ENCODE data around the gene STARD6.

The STARD6 gene

DNA sequence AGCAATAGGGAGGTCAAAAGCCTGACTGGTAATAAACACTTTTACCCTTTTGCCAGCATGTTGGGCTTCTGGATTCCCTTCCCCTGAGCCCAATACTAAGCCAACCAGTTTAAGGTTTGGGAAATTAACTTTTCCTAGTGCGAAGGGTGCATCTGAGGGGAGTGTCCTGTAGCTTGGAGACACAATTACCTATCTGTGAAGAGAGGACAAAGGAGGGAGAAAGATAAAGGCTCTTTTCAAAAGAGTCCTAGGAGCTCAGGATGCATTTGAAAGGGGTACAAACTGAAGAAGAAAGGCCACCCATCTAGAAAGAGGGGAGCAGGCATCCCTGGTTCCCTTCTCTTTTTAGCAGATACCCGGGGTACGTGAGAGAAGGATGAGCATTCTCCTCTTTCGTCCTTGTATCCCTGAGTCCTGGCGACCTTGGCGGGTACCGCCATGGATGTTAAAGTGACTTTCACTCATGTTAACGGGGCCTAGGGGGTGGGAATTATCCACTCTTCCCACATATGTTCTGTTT lies 25.1 kb upstream of the STARD6 start:
- DNase-seq (ENCODE audit: low spot score in 2 of 2): no peak
- Mint-ChIP-seq H3K27ac (ENCODE audit: low read depth) (no peak overlapping the region), H3K27me3 (no peaks in the 10 kb centered on the region)

GRCh38 chr18:54382076-54382475 lies 24.4 kb upstream of the STARD6 start:
- H3K4me3 Mint-ChIP-seq: no peak overlapping the region
- H3K9me3 Mint-ChIP-seq: no peaks in the 10 kb centered on the region
- ATAC-seq (replicated peaks; ENCODE audit: extremely low read depth, poor library complexity, severe bottlenecking) (no peak), DNase-seq (ENCODE audit: low spot score in 2 of 2) (no peak)
- H3K27me3 Mint-ChIP-seq: no peaks in the 10 kb centered on the region
- H3K36me3 Mint-ChIP-seq (ENCODE audit: insufficient read depth): peaks cover 4% of the 10 kb centered on the region
- H3K27ac Mint-ChIP-seq (ENCODE audit: low read depth): no peak overlapping the region
- no peaks in the 10 kb centered on the region for H3K4me1 Mint-ChIP-seq

More for the DNA sequence above, 25.1 kb upstream of the STARD6 start:
- Mint-ChIP-seq H3K4me1 (no peaks in the 10 kb centered on the region), H3K9me3 (no peaks in the 10 kb centered on the region), H3K4me3 (no peak overlapping the region), H3K36me3 (ENCODE audit: insufficient read depth) (peaks cover 4% of the 10 kb centered on the region)
- no peak for ATAC-seq (replicated peaks; ENCODE audit: extremely low read depth, poor library complexity, severe bottlenecking)

DNA sequence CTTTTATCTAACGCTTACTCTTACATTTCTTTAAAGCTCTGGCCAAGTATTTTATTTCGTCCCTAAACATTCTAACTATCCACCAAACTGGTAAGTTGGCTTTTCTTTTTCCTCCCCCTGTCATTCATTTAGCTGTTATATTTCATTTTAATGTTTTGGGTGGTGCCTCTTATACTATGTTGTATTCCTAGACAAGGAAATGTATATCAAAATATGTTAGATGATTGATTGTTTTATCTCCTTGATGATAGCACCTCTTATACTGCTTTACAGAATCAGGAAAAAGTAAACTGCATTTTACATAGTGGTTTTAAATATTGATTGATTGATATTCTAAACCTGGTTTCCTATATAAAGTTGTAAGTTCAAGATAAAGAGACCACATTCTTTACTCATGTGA lies 24.0 kb upstream of the STARD6 start:
- ATAC-seq (replicated peaks; ENCODE audit: extremely low read depth, poor library complexity, severe bottlenecking) (no peak), DNase-seq (ENCODE audit: low spot score in 2 of 2) (no peak)
- peaks cover 4% of the 10 kb centered on the region for H3K36me3 Mint-ChIP-seq (ENCODE audit: insufficient read depth)
- H3K4me1 Mint-ChIP-seq: no peaks in the 10 kb centered on the region
- no peak overlapping the region for H3K27ac Mint-ChIP-seq (ENCODE audit: low read depth)
- H3K9me3 Mint-ChIP-seq: no peaks in the 10 kb centered on the region
- H3K4me3 Mint-ChIP-seq: no peak overlapping the region
- no peaks in the 10 kb centered on the region for H3K27me3 Mint-ChIP-seq

- H3K36me3 Mint-ChIP-seq (ENCODE audit: insufficient read depth): peaks cover 4% of the 10 kb centered on the region
- no peak overlapping the region for H3K4me3 Mint-ChIP-seq
- H3K27ac Mint-ChIP-seq (ENCODE audit: low read depth): no peak overlapping the region
- H3K4me1 Mint-ChIP-seq: no peaks in the 10 kb centered on the region
- H3K27me3 Mint-ChIP-seq: no peaks in the 10 kb centered on the region
- no peak for DNase-seq (ENCODE audit: low spot score in 2 of 2)
- ATAC-seq (replicated peaks; ENCODE audit: extremely low read depth, poor library complexity, severe bottlenecking): no peak
- no peaks in the 10 kb centered on the region for H3K9me3 Mint-ChIP-seq
These were observed 20.4 kb upstream of the STARD6 start for GRCh38 chr18:54378057-54378456.

- H3K27me3 Mint-ChIP-seq: no peaks in the 10 kb centered on the region
- H3K4me1 Mint-ChIP-seq: peaks cover 22% of the 10 kb centered on the region
- no peak overlapping the region for H3K4me3 Mint-ChIP-seq
- DNase-seq (ENCODE audit: low spot score in 2 of 2): no peak
- ATAC-seq (replicated peaks; ENCODE audit: extremely low read depth, poor library complexity, severe bottlenecking): no peak
- peaks cover 17% of the 10 kb centered on the region for H3K36me3 Mint-ChIP-seq (ENCODE audit: insufficient read depth)
- H3K9me3 Mint-ChIP-seq: no peaks in the 10 kb centered on the region
- no peak overlapping the region for H3K27ac Mint-ChIP-seq (ENCODE audit: low read depth)
These were observed 2.7 kb upstream of the STARD6 start for GRCh38 chr18:54360406-54360805.

DNA sequence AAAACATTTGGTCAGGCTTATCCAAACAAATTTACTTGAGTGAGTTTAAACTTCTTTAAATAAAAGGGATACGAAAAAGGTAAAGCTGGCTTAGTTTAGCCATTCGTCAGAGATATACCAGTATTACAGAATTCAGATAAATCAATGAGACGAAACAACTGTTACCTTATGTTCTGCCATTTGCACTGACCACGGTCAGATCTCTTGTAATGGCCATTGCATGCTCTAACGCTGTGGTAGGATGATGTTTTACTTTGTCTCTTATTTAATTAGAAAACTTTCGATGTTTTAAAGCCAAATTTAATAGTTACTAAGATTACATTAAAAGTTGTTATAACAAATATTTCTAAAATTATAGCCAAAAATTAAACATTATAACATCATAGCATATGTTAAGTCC lies 1.6 kb upstream of the STARD6 start:
- Mint-ChIP-seq H3K27me3 (no peaks in the 10 kb centered on the region), H3K36me3 (ENCODE audit: insufficient read depth) (peaks cover 17% of the 10 kb centered on the region), H3K9me3 (no peaks in the 10 kb centered on the region), H3K4me1 (peaks cover 22% of the 10 kb centered on the region), H3K4me3 (peak overlapping the region; percentile 99), H3K27ac (ENCODE audit: low read depth) (no peak overlapping the region)
- ATAC-seq (replicated peaks; ENCODE audit: extremely low read depth, poor library complexity, severe bottlenecking): no peak
- DNase-seq (ENCODE audit: low spot score in 2 of 2): no peak

DNA sequence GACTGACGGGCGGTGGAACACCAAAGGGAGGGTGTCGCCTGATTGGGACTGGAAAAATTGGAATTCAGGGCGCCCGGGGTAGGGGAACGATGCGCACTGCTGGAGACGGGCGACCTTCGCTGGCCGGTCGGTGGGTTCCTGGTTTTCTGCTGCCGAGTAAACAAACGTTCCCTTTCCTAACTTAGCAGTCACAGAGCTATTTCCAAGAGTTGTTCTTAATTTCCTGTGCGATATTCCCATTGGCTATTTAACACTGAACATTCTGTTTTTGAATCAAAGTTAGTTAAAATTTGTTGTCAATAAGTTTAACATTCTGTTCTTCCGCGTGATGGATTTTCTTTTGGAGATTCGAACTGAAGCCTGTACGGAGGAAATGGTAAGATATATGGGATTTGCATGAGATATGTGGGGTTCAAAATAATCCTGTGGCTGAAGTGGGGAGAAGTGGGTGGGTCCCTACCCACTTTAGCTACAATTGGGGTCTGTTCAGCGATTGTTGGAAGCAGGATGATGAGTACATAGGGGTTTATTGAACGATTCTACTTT lies 910 bp upstream of the STARD6 start:
- DNase-seq (ENCODE audit: low spot score in 2 of 2): no peak

DNA sequence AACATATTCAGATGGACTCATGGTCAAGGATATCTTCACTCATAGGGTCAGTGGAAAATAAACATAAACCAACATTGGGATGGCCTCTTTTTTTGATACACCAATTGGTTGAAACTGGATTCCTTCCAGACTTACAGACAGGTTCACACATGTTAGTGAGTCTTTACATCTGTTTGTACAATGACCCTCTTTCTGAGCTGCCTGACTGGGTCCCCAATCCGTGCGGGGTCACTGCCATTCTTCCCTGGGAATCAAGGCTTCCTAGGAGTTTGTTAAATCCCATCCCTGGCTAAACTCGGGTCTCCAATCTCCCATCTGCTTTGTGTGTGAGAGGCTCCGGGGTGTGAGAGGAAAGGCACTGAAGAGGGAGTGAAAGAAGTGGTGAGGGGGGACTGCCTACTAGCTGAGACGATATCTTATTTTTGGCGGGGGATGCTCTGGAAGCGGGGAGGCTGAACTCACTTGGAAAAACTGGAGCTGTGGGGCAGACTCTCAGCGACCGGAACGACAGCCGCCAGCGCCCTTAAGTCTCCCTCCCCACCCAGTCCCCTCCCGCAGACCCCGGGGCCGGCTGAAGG lies 487 bp downstream of the STARD6 start:
- Mint-ChIP-seq H3K4me1 (peaks cover 22% of the 10 kb centered on the region), H3K9me3 (no peaks in the 10 kb centered on the region), H3K36me3 (ENCODE audit: insufficient read depth) (peaks cover 17% of the 10 kb centered on the region), H3K27me3 (peaks cover 5% of the 10 kb centered on the region), H3K27ac (ENCODE audit: low read depth) (peak overlapping the region; percentile 98), H3K4me3 (peak overlapping the region; percentile 99)
- peak in 1 of 2 donors; percentile 13 for DNase-seq (ENCODE audit: low spot score in 2 of 2)
- peak; percentile 12 for ATAC-seq (replicated peaks; ENCODE audit: extremely low read depth, poor library complexity, severe bottlenecking)

More for the DNA sequence above, 910 bp upstream of the STARD6 start:
- Mint-ChIP-seq H3K27ac (ENCODE audit: low read depth) (peak overlapping the region; percentile 98), H3K9me3 (no peaks in the 10 kb centered on the region), H3K27me3 (no peaks in the 10 kb centered on the region), H3K4me1 (peaks cover 22% of the 10 kb centered on the region), H3K36me3 (ENCODE audit: insufficient read depth) (peaks cover 17% of the 10 kb centered on the region), H3K4me3 (peak overlapping the region; percentile 99)
- ATAC-seq (replicated peaks; ENCODE audit: extremely low read depth, poor library complexity, severe bottlenecking): peak; percentile 9

GRCh38 chr18:54351186-54351585 lies 6.5 kb downstream of the STARD6 start:
- H3K9me3 Mint-ChIP-seq: no peaks in the 10 kb centered on the region

DNA sequence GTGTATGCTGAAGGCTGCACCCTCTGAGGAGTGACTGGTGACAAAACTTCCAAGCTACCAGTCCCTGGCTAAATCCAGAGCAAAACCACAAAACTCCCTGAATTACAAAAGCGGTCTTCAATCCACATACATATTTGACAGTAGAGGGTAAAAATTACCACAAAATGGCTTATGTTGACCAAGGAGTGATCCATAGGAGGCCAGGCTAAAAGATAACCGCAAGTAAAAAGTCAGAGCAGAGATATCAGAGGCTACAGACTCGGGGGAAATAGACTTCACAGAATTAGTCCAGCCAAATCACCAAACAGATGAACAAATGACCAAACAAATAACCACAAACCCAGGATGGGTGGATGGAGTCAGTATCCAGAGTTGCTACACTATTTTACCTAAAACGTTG lies 19.4 kb downstream of the STARD6 start:
- DNase-seq (ENCODE audit: low spot score in 2 of 2) (no peak), ATAC-seq (replicated peaks; ENCODE audit: extremely low read depth, poor library complexity, severe bottlenecking) (no peak)
- Mint-ChIP-seq H3K9me3 (no peaks in the 10 kb centered on the region), H3K4me3 (no peak overlapping the region), H3K27me3 (peaks cover 16% of the 10 kb centered on the region), H3K4me1 (no peaks in the 10 kb centered on the region), H3K27ac (ENCODE audit: low read depth) (no peak overlapping the region), H3K36me3 (ENCODE audit: insufficient read depth) (no peaks in the 10 kb centered on the region)

More at GRCh38 chr18:54351186-54351585, 6.5 kb downstream of the STARD6 start:
- no peak overlapping the region for H3K27ac Mint-ChIP-seq (ENCODE audit: low read depth)
- peaks cover 25% of the 10 kb centered on the region for H3K27me3 Mint-ChIP-seq
- no peaks in the 10 kb centered on the region for H3K4me1 Mint-ChIP-seq
- no peak overlapping the region for H3K4me3 Mint-ChIP-seq
- no peak for DNase-seq (ENCODE audit: low spot score in 2 of 2)
- H3K36me3 Mint-ChIP-seq (ENCODE audit: insufficient read depth): peaks cover 1% of the 10 kb centered on the region
- ATAC-seq (replicated peaks; ENCODE audit: extremely low read depth, poor library complexity, severe bottlenecking): no peak

- ATAC-seq (replicated peaks; ENCODE audit: extremely low read depth, poor library complexity, severe bottlenecking) (no peak), DNase-seq (ENCODE audit: low spot score in 2 of 2) (no peak)
- H3K27ac Mint-ChIP-seq (ENCODE audit: low read depth): no peak overlapping the region
- peaks cover 16% of the 10 kb centered on the region for H3K27me3 Mint-ChIP-seq
- H3K9me3 Mint-ChIP-seq: no peaks in the 10 kb centered on the region
- no peak overlapping the region for H3K4me3 Mint-ChIP-seq
- H3K36me3 Mint-ChIP-seq (ENCODE audit: insufficient read depth): no peaks in the 10 kb centered on the region
- no peaks in the 10 kb centered on the region for H3K4me1 Mint-ChIP-seq
These were observed 22.0 kb downstream of the STARD6 start for GRCh38 chr18:54335638-54336173.

- ATAC-seq (replicated peaks; ENCODE audit: extremely low read depth, poor library complexity, severe bottlenecking) (no peak), DNase-seq (ENCODE audit: low spot score in 2 of 2) (no peak)
- H3K4me3 Mint-ChIP-seq: no peak overlapping the region
- no peaks in the 10 kb centered on the region for H3K36me3 Mint-ChIP-seq (ENCODE audit: insufficient read depth)
- H3K27ac Mint-ChIP-seq (ENCODE audit: low read depth): no peak overlapping the region
- H3K4me1 Mint-ChIP-seq: no peaks in the 10 kb centered on the region
- H3K27me3 Mint-ChIP-seq: peaks cover 6% of the 10 kb centered on the region
- no peaks in the 10 kb centered on the region for H3K9me3 Mint-ChIP-seq
These were observed 26.7 kb downstream of the STARD6 start for GRCh38 chr18:54330768-54331548.

All from central memory CD8-positive, alpha-beta T cell (primary cell).